ENCODE measurements around the gene VAC14. TPM values are rescaled to one million over a fixed set of nuclear protein-coding genes. Genes with fewer than 3 reads are reported as not detected.

The VAC14 gene
- total RNA-seq, 1 experiment from 2014 or later: 49.9 TPM

DNA sequence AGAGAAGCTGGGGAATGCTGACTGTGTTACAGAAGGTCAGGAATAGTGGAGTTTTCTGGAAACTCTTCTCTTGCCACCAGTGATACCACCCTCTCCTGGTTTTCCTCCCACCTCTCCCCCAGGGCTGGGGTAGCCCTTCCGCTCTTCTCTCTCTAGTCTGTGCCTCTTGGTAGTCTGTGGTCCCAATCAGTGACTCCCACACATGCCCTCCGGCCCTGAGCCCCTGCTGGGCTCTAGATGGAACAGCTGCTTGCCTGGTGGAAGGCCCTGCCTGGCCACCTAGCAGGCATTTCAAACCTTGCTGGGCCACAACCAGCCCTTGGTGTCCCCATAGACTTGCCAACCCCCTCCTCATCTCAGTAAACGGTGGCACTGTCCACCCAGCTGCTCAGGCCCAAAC lies 99.9 kb downstream of the VAC14 start:
- no peaks in the 10 kb centered on the region for H3K27me3 Mint-ChIP-seq (ENCODE audit: low read depth)
- Histone ChIP-seq H4K8ac (replicated peaks; ENCODE audit: insufficient read length, low read depth, low read length) (no peak overlapping the region), H2BK15ac (ENCODE audit: low read depth, low read length) (no peak overlapping the region), H3K9me3 (ENCODE audit: control insufficient read depth, low read depth, low read length) (no peaks in the 10 kb centered on the region), H3K27me3 (ENCODE audit: insufficient read depth, low read length) (no peaks in the 10 kb centered on the region), H2BK20ac (ENCODE audit: low read depth, low read length, poor library complexity, severe bottlenecking) (no peak overlapping the region), H3T11ph (ENCODE audit: low read length) (no peak overlapping the region), H4K91ac (ENCODE audit: insufficient read length, low read depth, low read length) (no peak overlapping the region), H3K9ac (ENCODE audit: extremely low read depth, insufficient read length, low read length) (no peak overlapping the region), H3K14ac (ENCODE audit: insufficient read depth, low read length) (no peak overlapping the region), H3K4me1 (ENCODE audit: insufficient read depth, low read length) (no peaks in the 10 kb centered on the region; the same call in 1 of the 2 replicates), H3K27ac (ENCODE audit: insufficient read length, low read depth, low read length) (no peak overlapping the region), H2BK5ac (ENCODE audit: insufficient read length, low read length) (no peak overlapping the region), H2BK12ac (ENCODE audit: insufficient read length, low read depth, low read length) (no peak overlapping the region), H3K23ac (ENCODE audit: insufficient read length, low read depth, low read length) (no peak overlapping the region), H2BK120ac (ENCODE audit: low read depth, low read length, poor library complexity, severe bottlenecking) (no peak overlapping the region), H2AFZ (ENCODE audit: low read length) (no peak overlapping the region), H3K4me2 (ENCODE audit: insufficient read depth, insufficient read length, low read length) (no peak overlapping the region), H4K5ac (ENCODE audit: insufficient read length, low read depth, low read length) (no peak overlapping the region), H3K79me2 (ENCODE audit: insufficient read depth, low read length) (no peaks in the 10 kb centered on the region), H4K20me1 (ENCODE audit: control insufficient read depth, insufficient read depth, insufficient read length) (no peaks in the 10 kb centered on the region), H3K18ac (ENCODE audit: insufficient read length, low read depth, low read length) (no peak overlapping the region), H3K4ac (ENCODE audit: low read depth, low read length) (no peak overlapping the region), H2AK5ac (ENCODE audit: insufficient read length, low read length) (no peak overlapping the region), H3K23me2 (ENCODE audit: insufficient read length, low read depth, low read length, poor library complexity, severe bottlenecking) (no peaks in the 10 kb centered on the region), H3K79me1 (ENCODE audit: insufficient read depth, low read depth, low read length, poor library complexity, severe bottlenecking) (no peaks in the 10 kb centered on the region), H3K56ac (ENCODE audit: insufficient read length, low read depth, low read length) (no peak overlapping the region)
- H3K9me3 Mint-ChIP-seq: no peaks in the 10 kb centered on the region
- no peak overlapping the region; a peak in 1 of 5 replicates for H3K4me3 Mint-ChIP-seq
- TF ChIP-seq, protein P1, sequence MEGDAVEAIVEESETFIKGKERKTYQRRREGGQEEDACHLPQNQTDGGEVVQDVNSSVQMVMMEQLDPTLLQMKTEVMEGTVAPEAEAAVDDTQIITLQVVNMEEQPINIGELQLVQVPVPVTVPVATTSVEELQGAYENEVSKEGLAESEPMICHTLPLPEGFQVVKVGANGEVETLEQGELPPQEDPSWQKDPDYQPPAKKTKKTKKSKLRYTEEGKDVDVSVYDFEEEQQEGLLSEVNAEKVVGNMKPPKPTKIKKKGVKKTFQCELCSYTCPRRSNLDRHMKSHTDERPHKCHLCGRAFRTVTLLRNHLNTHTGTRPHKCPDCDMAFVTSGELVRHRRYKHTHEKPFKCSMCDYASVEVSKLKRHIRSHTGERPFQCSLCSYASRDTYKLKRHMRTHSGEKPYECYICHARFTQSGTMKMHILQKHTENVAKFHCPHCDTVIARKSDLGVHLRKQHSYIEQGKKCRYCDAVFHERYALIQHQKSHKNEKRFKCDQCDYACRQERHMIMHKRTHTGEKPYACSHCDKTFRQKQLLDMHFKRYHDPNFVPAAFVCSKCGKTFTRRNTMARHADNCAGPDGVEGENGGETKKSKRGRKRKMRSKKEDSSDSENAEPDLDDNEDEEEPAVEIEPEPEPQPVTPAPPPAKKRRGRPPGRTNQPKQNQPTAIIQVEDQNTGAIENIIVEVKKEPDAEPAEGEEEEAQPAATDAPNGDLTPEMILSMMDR (conservative IDR thresholded peaks at IDR 0.05): no peak
- H3K27ac Mint-ChIP-seq: peak overlapping the region in 1 of 3 experiments; percentile 81; a peak in 4 of 7 replicates
- no peak for DNase-seq
- no CpG with 5 or more reads among the region's 3 CpGs for WGBS (ENCODE audit: extremely low coverage, insufficient read length, low lambda C conversion rate)
- peaks cover 24 to 30% of the 10 kb centered on the region in 2 experiments for H3K4me1 Mint-ChIP-seq
- peaks cover 4 to 10% (median 7%) of the 10 kb centered on the region in 3 experiments; a peak in 3 of 7 replicates for H3K36me3 Mint-ChIP-seq (ENCODE audit: insufficient read depth in 1 of 3, low read depth in 3 of 3)
